GM18505 (cell line): ENCODE results near the gene MVB12B.

ENCODE experiments used
- ATAC-seq: cut with Tn5 transposase; IDR thresholded peaks from one replicate; pipeline ENCODE4 v1.9.1; 2021; ENCODE audit not compliant: unreplicated experiment
- POLR2A ChIP-seq: IDR thresholded peaks from 4 replicates; pipeline ENCODE4 v1.6.1; 2011; ENCODE audit warnings: borderline replicate concordance; ENCODE audit not compliant: insufficient read depth, insufficient read length; ENCODE audit errors: extremely low read depth

MVB12B gene

DNA sequence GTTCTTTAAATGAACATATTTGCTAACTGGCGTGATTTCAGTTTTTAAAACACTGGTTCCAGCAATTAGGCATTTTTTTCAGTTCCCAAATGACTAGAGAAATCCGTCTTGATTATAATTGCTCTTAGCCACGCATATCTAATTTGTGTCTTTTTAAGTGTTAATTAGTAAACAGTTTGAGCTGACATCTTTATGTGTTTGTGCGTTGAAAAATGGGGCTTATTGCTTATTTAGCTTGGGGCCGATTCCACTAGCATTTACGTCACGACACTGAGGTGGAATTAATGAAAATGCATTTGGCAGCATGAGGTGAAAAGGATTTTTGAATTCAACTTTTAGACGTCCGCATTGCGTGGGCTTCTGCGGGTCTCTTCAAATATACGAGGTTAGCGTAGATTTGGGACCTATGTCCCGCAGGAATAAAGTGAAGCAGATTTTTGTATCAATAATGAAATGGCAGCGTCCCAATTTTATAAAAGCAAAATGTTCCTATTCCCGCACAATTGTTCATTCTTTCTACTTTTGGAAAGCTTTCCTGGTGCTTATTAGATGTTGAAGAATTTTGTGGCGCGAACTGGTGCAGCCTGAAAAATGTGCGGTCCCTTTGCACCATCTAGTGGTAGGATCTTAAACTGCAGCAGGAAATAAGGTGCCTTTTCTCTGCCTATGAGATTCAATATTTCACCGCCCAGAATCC lies 164.4 kb downstream of the MVB12B start:
- TF ChIP-seq POLR2A: no peak
- ATAC-seq: no peak

DNA sequence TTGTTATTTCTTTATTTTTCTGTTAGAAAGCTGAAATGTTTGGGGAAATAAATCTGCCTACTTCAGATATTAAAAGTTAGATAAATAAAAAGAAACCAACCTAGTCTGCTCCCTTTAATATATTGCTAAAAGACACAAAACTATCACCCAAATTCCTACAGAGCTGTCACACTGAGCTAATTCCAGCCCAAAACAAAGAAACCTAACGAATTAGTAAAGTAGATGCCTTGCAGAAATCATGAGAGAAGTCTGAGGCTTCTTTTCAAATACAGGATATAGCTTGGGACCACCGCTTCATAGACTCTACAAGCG lies 164.9 kb downstream of the MVB12B start:
- no peak for TF ChIP-seq POLR2A
- ATAC-seq: no peak

DNA sequence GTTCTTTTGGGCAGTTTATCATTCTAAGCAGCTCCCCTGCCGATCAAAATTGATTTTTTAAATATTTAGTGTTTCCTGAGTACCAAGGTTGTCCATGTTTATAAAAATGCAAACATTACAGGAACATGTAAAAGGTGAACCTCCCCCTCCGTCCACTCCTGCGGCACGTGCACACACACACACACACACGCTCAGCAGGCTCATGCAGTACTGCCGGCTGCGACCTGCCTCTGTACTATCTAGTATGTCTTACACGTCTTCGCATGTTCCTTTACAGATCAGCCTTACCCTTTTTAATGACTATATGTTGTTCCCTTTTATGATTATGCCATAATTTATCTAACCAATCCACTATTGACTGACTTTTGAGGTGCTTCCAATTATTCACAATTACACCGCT lies 165.3 kb downstream of the MVB12B start:
- no peak for ATAC-seq
- no peak for TF ChIP-seq POLR2A

DNA sequence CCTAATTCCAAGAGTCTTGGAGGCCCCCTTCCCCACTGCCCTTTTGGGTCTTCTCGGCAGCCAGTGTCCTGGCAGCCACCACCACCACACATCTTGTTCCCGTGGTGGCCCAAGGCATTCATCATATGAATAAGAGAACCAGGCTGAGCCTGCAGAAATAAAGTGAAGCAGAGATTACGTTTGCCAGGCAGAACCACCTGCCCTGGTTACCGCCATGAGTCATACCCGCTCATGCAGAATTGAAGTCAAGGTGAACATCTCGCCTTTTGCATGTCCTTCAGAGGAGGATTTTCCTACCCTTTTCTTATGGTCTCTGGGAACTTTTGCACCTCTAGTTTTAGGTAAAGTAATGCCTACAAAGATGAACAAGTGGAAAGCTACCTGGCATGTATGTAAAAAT lies 167.6 kb downstream of the MVB12B start:
- ATAC-seq: no peak
- no peak for TF ChIP-seq POLR2A

DNA sequence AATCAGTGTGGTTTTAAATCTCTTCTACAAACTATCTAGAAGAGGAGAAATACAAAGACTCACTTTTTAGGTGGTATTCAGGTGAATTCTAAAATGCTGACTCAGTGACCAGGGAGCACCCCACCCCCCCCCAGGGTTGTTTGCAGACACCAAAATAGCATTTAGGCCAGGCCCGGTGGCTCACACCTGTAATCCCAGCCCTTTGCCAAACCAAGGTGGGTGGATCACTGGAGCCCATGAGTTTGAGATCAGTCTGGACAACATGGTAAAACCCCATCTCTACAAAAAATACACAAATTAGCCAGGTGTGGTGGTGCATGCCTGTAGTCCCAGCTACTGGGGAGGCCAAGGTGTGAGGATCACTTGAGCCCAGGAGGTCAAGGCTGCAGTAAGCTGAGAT lies 168.1 kb downstream of the MVB12B start:
- no peak for ATAC-seq
- no peak for TF ChIP-seq POLR2A

DNA sequence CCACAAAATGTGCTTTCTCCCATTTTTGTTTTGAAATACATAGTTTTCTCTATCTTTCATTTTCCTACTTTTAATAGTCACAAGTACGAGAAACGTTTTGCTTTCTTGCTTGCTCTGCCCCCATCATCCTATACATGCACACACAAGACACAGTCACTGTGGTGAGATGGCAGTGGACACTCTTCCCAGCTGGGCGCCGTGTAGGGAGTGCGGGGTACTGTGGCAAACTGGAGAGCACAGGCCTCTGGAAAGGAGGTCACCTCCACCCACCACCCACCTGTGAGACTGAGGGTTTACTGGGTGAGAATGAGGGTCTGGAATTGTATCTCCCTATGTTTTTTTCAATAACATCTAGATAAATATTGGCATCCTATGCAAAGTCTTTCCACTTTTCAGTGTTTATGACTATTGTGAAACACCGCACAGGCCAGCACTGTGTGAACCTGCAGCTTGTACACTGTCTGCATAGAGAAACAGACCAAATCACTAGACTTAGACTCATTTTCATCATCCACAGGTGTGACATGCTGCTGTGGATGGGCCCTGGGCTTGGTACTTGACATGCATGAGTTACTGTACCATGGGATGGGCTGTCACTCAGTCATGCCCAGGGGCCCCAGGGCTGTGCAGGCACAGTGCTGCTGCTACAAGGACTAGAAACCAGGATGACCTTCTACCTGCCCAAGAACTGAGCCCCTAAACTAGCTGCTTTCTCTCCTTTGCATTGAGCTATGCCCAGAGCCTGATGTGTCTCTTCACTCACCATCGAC lies 169.0 kb downstream of the MVB12B start:
- ATAC-seq: no peak
- no peak for TF ChIP-seq POLR2A

DNA sequence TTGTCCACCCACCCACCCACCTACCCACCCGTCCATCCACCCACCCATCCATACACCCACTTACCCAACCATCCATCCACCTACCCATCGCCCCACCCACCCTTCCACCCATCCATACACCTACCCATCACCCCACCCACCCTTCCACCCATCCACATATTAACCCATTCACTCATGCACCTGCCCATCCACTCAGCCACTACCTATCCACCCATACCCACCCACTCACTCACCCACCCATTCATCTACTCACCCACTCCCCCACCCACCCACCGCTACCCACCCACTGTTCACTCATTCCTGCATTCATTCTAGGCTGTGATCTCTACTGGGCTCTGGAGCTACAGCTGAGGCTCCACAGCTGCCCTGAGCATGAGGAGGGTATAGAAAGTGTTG lies 169.6 kb downstream of the MVB12B start:
- no peak for ATAC-seq
- TF ChIP-seq POLR2A: no peak

DNA sequence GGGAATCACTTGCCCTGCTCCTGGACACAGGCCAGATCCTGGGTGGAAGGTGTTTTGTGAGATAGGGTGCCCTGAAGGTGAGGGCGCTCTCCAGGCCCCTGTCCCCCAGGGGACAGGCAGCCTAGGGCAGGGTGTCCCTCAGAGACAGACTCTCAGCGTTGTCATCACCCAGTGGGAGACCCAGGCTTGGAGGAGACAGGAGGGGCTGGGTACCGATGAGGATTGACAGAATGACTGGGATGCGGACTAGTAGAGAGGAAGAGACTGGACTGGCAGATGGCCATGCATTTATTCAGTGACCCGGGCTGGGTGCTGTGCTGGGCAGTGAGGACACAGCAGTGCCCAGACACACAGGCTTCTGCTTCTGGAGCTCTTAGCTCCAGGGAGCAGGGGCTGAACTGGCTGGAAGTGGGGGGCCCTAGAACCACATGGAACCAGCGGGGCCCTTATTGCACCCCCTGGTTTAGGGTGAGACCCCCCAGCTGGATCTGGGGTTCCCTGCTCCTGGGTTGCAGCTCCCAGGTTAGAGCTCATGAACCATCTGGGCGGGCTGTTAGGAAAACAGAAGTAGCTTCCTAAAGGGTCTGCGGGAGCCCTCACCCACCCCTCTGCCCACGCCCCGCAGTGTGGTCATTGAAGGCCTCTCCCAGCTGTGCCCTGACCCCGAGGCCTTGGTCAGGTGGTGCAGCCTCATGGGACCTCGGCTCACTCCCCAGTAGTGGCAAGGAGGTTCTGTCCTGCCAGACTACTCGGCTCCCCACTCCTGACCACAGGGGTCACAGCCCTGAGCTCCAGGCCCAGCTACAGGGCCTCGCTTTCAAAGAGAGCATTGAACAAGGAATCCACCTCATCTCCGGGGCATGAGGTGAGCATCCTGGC lies 170.4 kb downstream of the MVB12B start:
- ATAC-seq: no peak
- no peak for TF ChIP-seq POLR2A

DNA sequence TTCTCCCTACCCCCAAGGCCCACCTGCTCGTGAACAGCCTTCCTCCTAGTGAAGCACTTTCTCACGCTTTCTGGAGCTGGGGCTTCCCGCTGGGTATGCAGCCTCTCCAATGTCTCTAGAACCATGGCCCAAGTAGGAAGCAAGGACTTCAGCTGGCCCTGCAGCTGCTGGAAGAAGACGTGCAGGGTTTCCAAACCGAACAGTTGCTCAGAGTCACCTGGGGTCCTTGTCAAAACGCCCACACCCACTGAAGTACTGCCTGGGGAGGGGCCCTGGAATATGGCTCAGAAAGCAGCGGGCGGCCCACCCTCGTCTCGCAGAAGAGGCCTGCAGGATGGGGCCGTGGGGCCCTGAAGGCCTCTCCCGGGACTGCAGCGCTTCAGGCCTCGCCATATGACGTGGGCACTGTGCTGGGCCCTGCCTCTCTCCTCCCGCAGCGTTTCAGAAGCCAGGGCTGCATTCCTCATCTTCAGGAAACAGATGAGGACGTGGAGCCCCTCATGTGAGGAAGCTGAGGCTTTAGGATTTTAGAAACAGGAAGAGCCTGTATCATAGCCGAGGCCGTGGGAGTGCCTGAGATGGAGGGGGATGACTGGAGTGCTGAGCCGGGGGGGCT lies 171.1 kb downstream of the MVB12B start:
- no peak for ATAC-seq
- no peak for TF ChIP-seq POLR2A

DNA sequence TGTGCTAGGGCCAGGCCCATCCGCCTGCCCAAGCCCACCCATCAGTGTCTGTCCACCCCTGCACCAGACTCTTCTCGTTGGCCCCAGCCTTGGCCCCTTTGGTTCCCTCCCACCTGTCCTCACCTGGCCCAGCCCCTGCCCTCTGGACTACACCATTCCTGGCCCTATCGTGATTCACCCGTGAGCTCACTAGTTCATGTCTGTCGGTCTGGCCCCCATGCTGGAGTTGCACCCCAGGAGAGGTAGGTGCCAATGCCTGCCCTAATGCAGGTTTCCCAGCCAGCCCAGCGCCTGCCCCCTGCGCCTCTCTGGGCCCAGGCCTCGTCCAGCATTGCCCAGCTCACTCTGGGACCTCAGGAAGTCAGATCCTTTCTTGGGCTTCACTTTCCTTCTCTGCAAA lies 171.7 kb downstream of the MVB12B start:
- TF ChIP-seq POLR2A: no peak
- no peak for ATAC-seq

DNA sequence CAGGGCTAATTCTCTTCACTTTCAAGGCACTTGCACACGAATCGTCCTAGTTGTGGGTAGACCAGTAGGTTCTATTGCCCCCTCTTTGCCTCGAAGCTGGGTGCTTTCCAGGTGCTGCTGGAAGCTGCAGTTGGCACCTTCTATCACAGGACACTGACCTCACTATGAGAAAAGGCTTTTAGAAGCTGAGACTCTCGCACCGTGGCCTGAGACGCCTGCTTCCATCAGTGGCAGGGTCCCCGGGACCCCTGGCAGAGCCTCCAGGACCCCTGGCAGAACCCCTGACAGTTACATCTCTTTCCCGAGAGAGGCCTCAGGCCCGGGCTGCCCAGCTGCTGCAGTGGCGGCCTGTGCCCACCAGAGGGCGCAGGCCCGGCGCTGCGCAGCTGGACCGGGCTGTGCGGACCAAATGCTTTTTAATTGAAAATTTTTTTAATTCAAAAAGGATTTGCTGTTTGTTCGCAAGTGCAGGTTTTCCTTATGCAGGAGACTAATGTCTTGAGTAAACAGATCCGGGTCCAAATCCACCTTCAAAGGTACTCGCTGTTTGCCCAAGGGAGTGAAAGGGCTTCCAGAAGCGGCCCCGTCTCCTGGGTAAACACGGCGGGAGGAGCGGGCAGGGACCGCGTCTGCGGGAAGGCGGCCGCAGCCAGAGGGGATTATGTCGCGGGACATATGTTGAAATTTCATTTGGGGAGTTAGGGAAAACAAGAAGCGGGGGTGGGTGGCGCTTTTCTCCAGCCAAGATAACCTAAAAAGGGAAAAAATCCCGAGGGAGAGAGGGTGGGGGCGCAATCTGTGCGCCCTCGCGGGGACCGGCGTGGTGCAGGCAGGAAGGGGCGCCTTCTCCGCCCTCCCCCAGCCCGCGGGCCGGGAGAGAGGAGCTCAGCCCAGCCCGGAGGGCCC lies 172.6 kb downstream of the MVB12B start:
- TF ChIP-seq POLR2A: no peak
- no peak for ATAC-seq

DNA sequence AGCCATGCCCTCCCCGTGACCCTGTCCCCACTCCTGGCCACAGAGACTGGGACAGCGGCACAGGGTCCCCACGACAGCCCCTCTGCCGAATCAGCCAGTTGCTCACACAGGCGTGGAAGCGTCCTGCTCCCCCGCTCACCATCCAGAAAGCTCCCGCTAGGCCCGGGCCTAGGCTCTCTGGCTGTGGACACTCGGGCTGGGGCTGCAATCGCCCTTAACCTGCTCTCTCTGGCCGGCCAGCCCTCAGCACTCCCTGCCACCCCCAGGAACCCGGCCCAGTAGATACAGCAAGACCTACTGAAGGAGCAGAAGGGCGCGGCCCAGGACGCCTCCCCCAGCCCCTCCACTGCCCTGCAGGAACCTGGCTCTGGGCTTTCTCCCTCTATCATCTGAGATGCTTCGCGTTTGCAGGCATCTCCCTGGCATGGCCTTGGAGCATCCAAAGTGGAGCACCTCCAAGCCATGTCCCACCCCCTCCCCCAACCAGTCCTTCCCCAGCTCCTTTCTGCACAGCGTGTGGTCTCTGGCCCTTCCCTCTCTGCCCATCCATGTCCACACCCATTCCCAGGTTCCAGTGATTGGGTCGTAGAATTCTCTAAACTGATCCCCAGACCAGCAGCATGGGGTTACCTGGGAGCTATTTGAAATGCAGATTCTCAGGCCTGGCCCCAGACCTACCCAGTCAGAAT lies 173.4 kb downstream of the MVB12B start:
- TF ChIP-seq POLR2A: no peak
- ATAC-seq: no peak
